Fibroblast of lung (primary cell): ENCODE measurements around the gene KSR2.

Experiments
- CTCF ChIP-seq, 2 donors: IDR thresholded peaks in 1 of 2; conservative IDR thresholded peaks in 1 of 2; 1 replicate in 1 of 2; 2 replicates in 1 of 2; pipeline ENCODE4 v1.5.1; 2011 to 2012; ENCODE audit warnings: low read length in 2 of 2, control low read depth in 1 of 2, inconsistent platforms in 1 of 2, low read depth in 1 of 2, mild to moderate bottlenecking in 1 of 2
- EZH2 ChIP-seq: IDR thresholded peaks from 2 replicates; pipeline ENCODE4 v1.5.1; 2012; ENCODE audit warnings: low read length, control low read depth, mild to moderate bottlenecking; ENCODE audit errors: missing control alignments

- TF ChIP-seq EZH2 = no peak
- no peak for TF ChIP-seq CTCF (conservative IDR thresholded peaks at IDR 0.05 in 1 of 2, IDR thresholded peaks at IDR 0.05 in 1 of 2; ENCODE audit: low read depth in 1 of 2, low read length in 2 of 2)
These were observed 529.2 kb downstream of the KSR2 start for GRCh38 chr12:117439531-117440001.
